K562 (cell line): Measurements from ENCODE around the gene CNOT6. TPM values are rescaled to one million over a fixed set of nuclear protein-coding genes. Genes with fewer than 3 reads are reported as not detected.

Experiments used
- ARID1B ChIP-seq: fragments of 450-650 bp; IDR thresholded peaks from 2 replicates; pipeline ENCODE4 v1.6.1; 2016; ENCODE audit warnings: antibody characterized with exemption, mild to moderate bottlenecking, inconsistent platforms
- ARID3A ChIP-seq: IDR thresholded peaks from 2 replicates; pipeline ENCODE4 v1.6.1; 2012; ENCODE audit warnings: low read depth, low read length, improper control_type of control experiment, borderline replicate concordance
- ATF7 ChIP-seq: fragments of 450-650 bp; IDR thresholded peaks from 2 replicates; pipeline ENCODE4 v1.7.1; 2014; ENCODE audit warnings: mild to moderate bottlenecking, moderate library complexity
- CREB3 ChIP-seq: fragments of 450-650 bp; conservative IDR thresholded peaks from 2 replicates; pipeline ENCODE4 v1.6.1; 2016; ENCODE audit warnings: missing genetic modification characterization, low read depth, mild to moderate bottlenecking, missing compliant biosample characterization, moderate library complexity
- EGR1 ChIP-seq: fragments of 450-650 bp; conservative IDR thresholded peaks from 2 replicates; pipeline ENCODE4 v1.6.1; 2017; ENCODE audit warnings: mild to moderate bottlenecking
- HOMEZ ChIP-seq: fragments of 250-450 bp; sonication (Bioruptor Pico); IDR thresholded peaks from 2 replicates; pipeline ENCODE4 v1.4.0; 2020; ENCODE audit warnings: mild to moderate bottlenecking, moderate library complexity
- IRF1 ChIP-seq: sonication (generic); formaldehyde crosslinking; IDR thresholded peaks from 2 replicates; pipeline ENCODE4 v1.8.0; 2022; ENCODE audit warnings: missing genetic modification reagents, mild to moderate bottlenecking, borderline replicate concordance
- MECOM ChIP-seq: fragments of 250-450 bp; sonication (Bioruptor Pico); IDR thresholded peaks from 2 replicates; pipeline ENCODE4 v1.8.0; 2022; ENCODE audit warnings: inconsistent platforms
- MYC ChIP-seq, 2 experiments: fragments of 250-450 bp in 1 of 2; sonication (Bioruptor Pico) in 1 of 2; IDR thresholded peaks; 2 replicates each; pipeline versions ENCODE4 v1.5.1 to v1.6.1; 2012 to 2021; ENCODE audit warnings: low read depth in 2 of 2, borderline replicate concordance in 1 of 2, improper control_type of control experiment in 1 of 2, low read length in 1 of 2, mild to moderate bottlenecking in 1 of 2, moderate library complexity in 1 of 2
- NFE2 ChIP-seq: IDR thresholded peaks from 2 replicates; pipeline ENCODE4 v1.6.1; 2014; ENCODE audit warnings: antibody characterized with exemption, low read depth
- PATZ1 ChIP-seq: fragments of 250-450 bp; sonication (Bioruptor Pico); IDR thresholded peaks from 2 replicates; pipeline ENCODE4 v1.5.0; 2020; ENCODE audit warnings: mild to moderate bottlenecking, borderline replicate concordance
- SRSF9 ChIP-seq: fragments of 200-400 bp; formaldehyde crosslinking; IDR thresholded peaks from 2 replicates; pipeline ENCODE4 v1.6.1; 2017; ENCODE audit warnings: low read depth, low read length, borderline replicate concordance
- STAT5B ChIP-seq: fragments of 250-450 bp; sonication (Bioruptor Pico); IDR thresholded peaks from 2 replicates; pipeline ENCODE4 v1.8.0; 2021; ENCODE audit warnings: mild to moderate bottlenecking, inconsistent platforms
- TAF9B ChIP-seq: fragments of 450-650 bp; IDR thresholded peaks from 2 replicates; pipeline ENCODE4 v1.6.1; 2018; ENCODE audit warnings: mild to moderate bottlenecking; ENCODE audit not compliant: partially characterized antibody
- TEAD1 ChIP-seq, 2 experiments: fragments of 450-650 bp in 1 of 2; sonication (generic) in 1 of 2; formaldehyde crosslinking; IDR thresholded peaks; 2 replicates each; pipeline versions ENCODE4 v1.4.0 to v1.8.0; 2020 to 2022; ENCODE audit warnings: mild to moderate bottlenecking in 2 of 2, missing genetic modification reagents in 1 of 2
- THAP12 ChIP-seq: fragments of 250-450 bp; sonication (Bioruptor Pico); IDR thresholded peaks from 2 replicates; pipeline ENCODE4 v1.9.0; 2021; ENCODE audit warnings: mild to moderate bottlenecking, inconsistent platforms
- TRIM24 ChIP-seq, 2 experiments: fragments of 450-650 bp; IDR thresholded peaks; 2 replicates each; pipeline ENCODE4 v1.6.1; 2016
- ZNF217 ChIP-seq: sonication (generic); formaldehyde crosslinking; IDR thresholded peaks from 2 replicates; pipeline ENCODE4 v1.8.0; 2022; ENCODE audit warnings: mild to moderate bottlenecking, missing genetic modification reagents
- ZNF551 ChIP-seq: fragments of 250-450 bp; sonication (Bioruptor Pico); IDR thresholded peaks from 2 replicates; pipeline ENCODE4 v1.5.0; 2021; ENCODE audit warnings: mild to moderate bottlenecking, moderate library complexity
- polyA plus RNA-seq, 8 experiments: library from polyadenylated mRNA; depleted of rRNA in 4 of 8; stranded (reverse) in 5 of 8; unstranded in 3 of 8; fragments of >200 nt; fragmentation: Nextera tagmentation in 2 of 8; fragmentation: Illumina TruSeq in 1 of 8; extraction: Ambion mirVana in 2 of 8; extraction: Trizol in 1 of 8; gene quantifications; 2 replicates each; pipeline versions ENCODE4 v1.2.1 to v1.2.3, GENCODE V29; 2011 to 2014; ENCODE audit warnings: inconsistent platforms in 1 of 8, missing spikeins in 1 of 8
- total RNA-seq, 7 experiments: library from RNA; depleted of rRNA in 6 of 7; stranded (reverse); fragments of >200 nt in 6 of 7; fragmentation: Illumina TruSeq in 2 of 7; extraction: Trizol in 2 of 7; gene quantifications; 2 replicates each; pipeline versions ENCODE4 v1.2.1 to v1.2.3, GENCODE V29; 2011 to 2021; ENCODE audit warnings: low replicate concordance in 1 of 7

The CNOT6 gene
- total and polyA plus RNA-seq, 9 of the 15 experiments (the other 6 are each of a cell fraction or from before 2014, with no cell fraction given) = 4.9 to 32.4 (median 14.0) TPM

GRCh38 chr5:180553530-180553929 lies 59.4 kb downstream of the CNOT6 start (continued):
- TF ChIP-seq ARID3A = no peak
- TF ChIP-seq THAP12 (CRISPR knock-in tag) = no peak
- no peak for TF ChIP-seq NFE2
- no peak for TF ChIP-seq HOMEZ (CRISPR knock-in tag)
- peak; percentile 72 to 73; a peak in 3 of 4 replicates for TF ChIP-seq TRIM24 (IDR thresholded peaks at IDR 0.05)
- TF ChIP-seq ATF7 = peak; percentile 63
- TF ChIP-seq TEAD1 (CRISPR knock-in tag; IDR thresholded peaks at IDR 0.05) = no peak
- TF ChIP-seq CREB3 (tag) = no peak
- peak; percentile 94 for TF ChIP-seq ARID1B
- TF ChIP-seq ZNF217 (CRISPR knock-in tag) = no peak
- TF ChIP-seq TAF9B = peak; percentile 58
- no peak for TF ChIP-seq MECOM (CRISPR knock-in tag)
- TF ChIP-seq IRF1 = no peak
- TF ChIP-seq MYC (IDR thresholded peaks at IDR 0.05; ENCODE audit: low read depth, low read length) = no peak
- TF ChIP-seq MYC (CRISPR knock-in tag; IDR thresholded peaks at IDR 0.05; ENCODE audit: borderline replicate concordance, low read depth) = no peak
- TF ChIP-seq PATZ1 (CRISPR knock-in tag) = no peak
- TF ChIP-seq EGR1 = no peak
- no peak for TF ChIP-seq SRSF9
- TF ChIP-seq STAT5B = no peak
- no peak for TF ChIP-seq ZNF551 (CRISPR knock-in tag)
